HL-60 (cell line): ENCODE data around the gene CHRDL2.

Experiments used
- DNase-seq, 2 experiments: peaks; one replicate each; pipeline ENCODE4 v3.0.0-alpha.2; 2010 to 2020; ENCODE audit warnings: low read depth in 1 of 2, low spot score in 1 of 2
- H3K27ac ChIP-seq: fragments of 250-450 bp; sonication (Bioruptor Pico); replicated peaks from 2 replicates; pipeline ENCODE4 v1.5.1; 2020; ENCODE audit warnings: mild to moderate bottlenecking, moderate library complexity
- H3K27me3 ChIP-seq: fragments of 250-450 bp; sonication (Bioruptor Pico); 2 replicates; pipeline ENCODE4 v1.5.1; 2021; ENCODE audit warnings: mild to moderate bottlenecking, moderate library complexity; ENCODE audit not compliant: insufficient read depth, poor library complexity, severe bottlenecking
- H3K4me3 ChIP-seq: replicated peaks from 2 replicates; pipeline ENCODE4 v1.5.1; 2011; ENCODE audit warnings: mild to moderate bottlenecking, control low read depth, low read length; ENCODE audit not compliant: insufficient read depth
- CTCF ChIP-seq: IDR thresholded peaks from one replicate; pipeline ENCODE4 v1.5.1; 2011; ENCODE audit warnings: low read length, control low read depth, inconsistent platforms; ENCODE audit not compliant: insufficient read depth
- GABPA ChIP-seq: IDR thresholded peaks from 2 replicates; pipeline ENCODE4 v1.6.1; 2012; ENCODE audit warnings: low read depth
- POLR2AphosphoS5 ChIP-seq: IDR thresholded peaks from 2 replicates; pipeline ENCODE4 v1.6.1; 2012; ENCODE audit warnings: low read depth
- REST ChIP-seq: IDR thresholded peaks from 2 replicates; pipeline ENCODE4 v1.6.1; 2012; ENCODE audit warnings: low read depth; ENCODE audit not compliant: insufficient replicate concordance
- SPI1 ChIP-seq: IDR thresholded peaks from 2 replicates; pipeline ENCODE4 v1.6.1; 2012; ENCODE audit warnings: low read depth, mild to moderate bottlenecking, borderline replicate concordance

The CHRDL2 gene

GRCh38 chr11:74699615-74700396, 31.4 kb downstream of the CHRDL2 start:
- TF ChIP-seq SPI1: no peak
- no peak for TF ChIP-seq GABPA
- TF ChIP-seq POLR2AphosphoS5: no peak
- no peak for TF ChIP-seq REST
- TF ChIP-seq CTCF: no peak
- Histone ChIP-seq H3K27ac (no peak overlapping the region), H3K27me3 (no peaks in the 10 kb centered on the region)

GRCh38 chr11:74697722-74698121, 33.5 kb downstream of the CHRDL2 start:
- TF ChIP-seq GABPA (no peak), REST (no peak), CTCF (no peak), SPI1 (no peak), POLR2AphosphoS5 (no peak)
- DNase-seq: no peak
- Histone ChIP-seq H3K27me3 (peaks cover 2% of the 10 kb centered on the region), H3K27ac (no peak overlapping the region), H3K4me3 (no peak overlapping the region)

More at GRCh38 chr11:74699615-74700396, 31.4 kb downstream of the CHRDL2 start:
- no peak for DNase-seq
- no peak overlapping the region for H3K4me3 ChIP-seq

GRCh38 chr11:74696939-74697675, 34.1 kb downstream of the CHRDL2 start:
- TF ChIP-seq SPI1 (no peak), POLR2AphosphoS5 (no peak), CTCF (no peak)
- Histone ChIP-seq H3K27ac (no peak overlapping the region), H3K27me3 (peaks cover 2% of the 10 kb centered on the region), H3K4me3 (no peak overlapping the region)
- DNase-seq: no peak
